NCI-H2171 (cell line): ENCODE results near the gene NUDT7.

Source experiments
- DNase-seq: peaks from one replicate; lab custom pipeline; 2025; lab: John Stamatoyannopoulos, UW

Gene NUDT7

DNA sequence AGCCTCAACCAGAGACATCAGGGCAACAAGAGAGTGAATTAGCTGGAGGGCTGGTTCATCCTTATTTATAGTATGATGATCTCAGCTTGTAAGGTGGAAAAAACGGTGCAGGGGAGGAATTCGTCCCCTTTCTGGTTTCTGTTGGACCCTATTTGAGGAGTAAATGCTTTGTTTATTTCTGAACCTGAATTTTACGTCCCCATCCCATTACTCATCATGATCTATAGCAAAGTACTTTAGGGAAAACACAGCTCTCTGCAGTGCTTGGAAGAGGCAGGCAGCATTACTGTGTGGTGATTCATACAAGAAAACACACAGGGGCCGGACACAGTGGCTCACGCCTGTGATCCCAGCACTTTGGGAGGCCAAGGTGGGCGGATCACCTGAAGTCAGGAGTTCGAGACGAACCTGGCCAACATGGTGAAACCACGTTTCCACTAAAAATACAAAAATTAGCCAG, 58.1 kb downstream of the NUDT7 start:
- no peak for DNase-seq

DNA sequence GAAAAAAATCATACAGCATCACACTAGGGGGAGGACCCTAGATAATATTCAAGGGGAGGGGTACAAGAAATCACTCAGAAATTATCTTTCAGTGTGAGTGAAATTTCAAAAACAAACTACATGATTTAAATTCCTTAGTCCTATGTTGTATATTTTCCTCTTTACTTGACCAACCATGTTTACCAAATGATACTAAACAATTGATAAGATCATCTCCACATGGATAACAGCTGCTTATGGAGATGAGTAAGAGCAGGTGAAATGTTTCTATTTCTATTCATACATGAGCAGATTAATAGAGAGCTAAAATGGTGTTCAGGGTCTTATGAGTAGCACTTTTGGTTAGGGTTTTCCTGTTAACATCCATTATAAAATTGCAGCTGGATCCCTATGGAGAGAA, 58.8 kb downstream of the NUDT7 start:
- no peak for DNase-seq

DNA sequence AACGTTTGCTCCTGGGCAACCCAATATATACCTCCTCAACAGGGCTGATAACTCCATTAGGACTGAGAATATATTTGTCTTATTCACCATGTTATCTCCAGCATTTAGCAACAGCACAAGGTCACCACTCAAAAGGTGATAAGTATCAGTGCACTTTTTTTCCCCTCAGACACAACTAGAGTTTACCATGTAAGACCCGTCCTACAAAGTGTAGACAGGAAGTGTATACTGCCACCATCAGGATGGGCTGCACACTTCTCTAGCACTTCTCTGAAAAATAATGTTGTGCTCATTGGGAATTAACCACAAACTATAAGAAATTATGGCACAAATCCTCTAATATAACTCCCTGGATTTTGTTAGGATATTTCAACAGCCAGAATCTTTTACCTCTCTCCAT, 60.4 kb downstream of the NUDT7 start:
- DNase-seq: no peak

DNA sequence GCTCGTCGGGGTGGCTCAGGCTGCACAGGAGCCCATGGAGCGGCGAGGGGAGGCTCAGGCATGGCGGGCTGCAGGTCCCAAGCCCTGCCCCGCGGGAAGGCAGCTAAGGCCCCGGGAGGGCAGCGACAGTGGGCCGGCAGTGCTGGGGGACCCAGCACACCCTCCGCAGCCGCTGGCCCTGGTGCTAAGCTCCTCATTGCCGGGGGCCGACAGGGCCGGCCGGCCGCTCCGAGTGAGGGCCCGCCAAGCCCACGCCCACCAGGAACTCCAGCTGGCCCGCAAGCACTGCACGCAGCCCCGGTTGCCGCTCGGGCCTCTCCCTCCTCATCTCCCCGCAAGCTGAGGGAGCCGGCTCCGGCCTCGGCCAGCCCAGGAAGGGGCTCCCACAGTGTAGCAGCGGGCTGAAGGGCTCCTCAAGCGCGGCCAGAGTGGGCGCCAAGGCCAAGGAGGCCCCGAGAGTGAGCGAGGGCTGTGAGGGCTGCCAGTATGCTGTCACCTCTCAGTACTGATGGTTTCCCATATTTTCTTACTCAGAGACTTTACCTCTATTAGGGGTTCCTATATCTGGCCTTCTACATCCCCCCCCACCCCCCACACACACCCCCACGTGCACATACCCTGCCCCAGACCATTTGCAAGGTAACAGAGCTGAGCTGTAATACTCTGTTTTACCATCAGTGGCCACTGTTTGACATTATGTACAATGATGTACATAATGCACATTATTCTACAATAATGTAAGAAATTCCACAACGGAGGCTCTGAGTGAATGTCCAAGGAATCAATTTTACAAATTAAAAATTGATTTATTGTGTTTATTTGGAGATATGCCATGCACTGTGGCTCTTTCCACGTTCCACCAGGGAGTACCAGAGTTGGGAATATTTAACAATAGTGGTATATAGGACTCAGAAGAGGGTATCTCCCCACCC, 62.4 kb downstream of the NUDT7 start:
- DNase-seq: no peak

DNA sequence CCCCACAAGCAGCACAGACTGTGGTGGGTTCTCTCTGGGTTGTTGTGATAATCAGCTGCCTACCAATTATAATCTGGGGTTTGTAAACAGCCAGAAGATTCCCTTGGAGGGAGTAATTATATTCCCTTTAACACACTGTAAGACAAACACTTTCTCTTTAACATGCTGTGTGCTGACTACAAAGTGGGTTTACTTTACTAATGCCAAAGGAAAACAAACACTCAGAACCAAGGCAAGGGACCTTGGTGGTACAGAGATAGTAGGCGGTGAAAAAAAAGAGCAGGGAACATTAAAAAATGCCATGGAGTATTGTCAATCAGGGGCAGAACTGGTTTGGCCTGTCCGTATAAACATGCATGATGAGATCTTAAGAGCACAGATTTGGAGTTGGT, 63.1 kb downstream of the NUDT7 start:
- DNase-seq: no peak

DNA sequence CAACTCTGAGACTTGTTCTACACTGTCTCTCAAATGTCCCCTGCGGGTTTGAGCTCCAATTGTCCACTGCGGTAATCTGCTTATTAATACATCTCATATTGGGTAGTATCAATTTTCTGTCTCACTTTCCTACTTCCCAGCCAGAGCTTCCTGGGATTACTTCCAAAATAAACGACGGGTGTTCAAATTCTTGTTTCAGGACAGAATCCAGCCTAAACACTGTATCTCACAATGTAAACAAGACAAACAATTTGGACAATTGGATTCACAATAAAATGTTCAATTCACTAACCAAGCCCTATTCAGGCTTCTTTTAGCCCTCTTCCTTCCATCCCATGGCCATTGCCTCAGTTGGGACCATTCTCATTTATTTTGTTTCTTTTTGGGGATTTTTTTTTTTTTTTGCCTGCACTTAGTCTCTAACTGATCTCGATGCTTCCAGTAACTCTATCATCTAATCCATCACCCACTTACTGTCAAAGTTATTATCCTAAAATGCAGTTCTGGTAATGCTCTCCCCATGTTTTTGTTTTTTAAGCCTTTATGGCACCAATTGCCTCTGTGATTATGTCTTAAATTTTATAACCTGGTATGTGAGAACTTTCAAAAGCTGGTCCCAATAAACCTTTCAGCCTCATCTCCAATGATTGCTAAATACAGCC, 64.0 kb downstream of the NUDT7 start:
- DNase-seq: no peak

DNA sequence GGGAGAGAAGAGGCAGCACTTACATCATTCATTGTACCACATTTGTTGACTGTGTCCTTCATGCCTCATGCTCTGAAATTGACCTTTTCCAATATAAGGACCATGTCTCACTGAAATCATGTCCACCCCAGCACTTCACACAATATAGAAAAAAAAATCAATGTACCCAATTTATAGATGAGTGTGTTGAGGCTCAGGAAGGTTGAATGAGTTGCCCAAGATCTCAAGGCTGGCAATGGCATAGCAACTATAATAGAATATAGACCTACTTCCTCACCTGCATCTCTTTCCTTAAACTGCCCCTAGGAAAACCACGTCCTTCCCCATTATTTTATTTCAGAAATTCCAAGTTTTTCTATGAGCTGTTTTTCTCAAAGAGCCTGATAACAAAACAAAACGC, 65.1 kb downstream of the NUDT7 start:
- DNase-seq: no peak

DNA sequence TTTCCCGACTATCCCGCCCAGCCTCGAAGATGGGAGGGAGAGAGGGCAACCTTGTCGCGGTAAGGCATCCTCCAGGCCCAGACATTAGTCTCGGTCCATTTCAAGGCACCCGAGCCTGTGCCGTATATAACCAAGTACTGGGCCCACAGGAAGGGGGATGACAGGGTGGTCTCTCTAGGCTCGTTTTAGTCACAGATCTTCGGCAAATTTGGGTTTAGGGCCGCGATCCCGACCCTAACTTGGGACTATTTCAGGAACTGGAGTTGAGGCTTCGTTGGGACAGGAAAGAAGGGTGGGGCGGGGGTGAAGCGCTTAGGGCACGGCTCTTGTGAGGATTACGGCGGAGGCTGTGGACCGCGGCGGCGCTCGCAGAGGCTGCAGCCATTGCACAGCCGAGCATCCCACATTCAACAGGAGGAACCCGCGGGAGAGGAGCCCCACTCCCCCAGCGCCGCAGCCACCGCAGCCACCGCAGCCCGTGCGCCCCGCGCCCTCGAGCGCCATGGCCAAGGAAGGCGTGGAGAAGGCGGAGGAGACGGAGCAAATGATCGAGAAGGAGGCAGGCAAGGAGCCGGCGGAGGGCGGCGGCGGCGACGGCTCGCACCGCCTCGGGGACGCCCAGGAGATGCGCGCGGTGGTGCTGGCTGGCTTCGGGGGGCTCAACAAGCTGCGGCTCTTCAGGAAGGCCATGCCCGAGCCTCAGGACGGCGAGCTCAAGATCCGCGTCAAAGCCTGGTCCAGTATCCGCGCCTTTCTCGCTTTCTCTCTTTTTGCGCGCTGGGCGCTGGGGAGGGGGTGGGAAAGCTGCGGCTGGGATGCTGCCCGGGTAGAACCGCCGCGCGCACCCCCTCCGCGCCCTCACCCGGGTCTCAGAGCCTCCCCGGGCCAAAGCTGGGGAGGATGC, 66.1 kb downstream of the NUDT7 start, which contains the start of gene VAT1L:
VAT1L (plus strand) TSS at position 384 of the 904 bp plus-strand sequence; CDS start at position 503, 119 bp downstream.
- no peak for DNase-seq

DNA sequence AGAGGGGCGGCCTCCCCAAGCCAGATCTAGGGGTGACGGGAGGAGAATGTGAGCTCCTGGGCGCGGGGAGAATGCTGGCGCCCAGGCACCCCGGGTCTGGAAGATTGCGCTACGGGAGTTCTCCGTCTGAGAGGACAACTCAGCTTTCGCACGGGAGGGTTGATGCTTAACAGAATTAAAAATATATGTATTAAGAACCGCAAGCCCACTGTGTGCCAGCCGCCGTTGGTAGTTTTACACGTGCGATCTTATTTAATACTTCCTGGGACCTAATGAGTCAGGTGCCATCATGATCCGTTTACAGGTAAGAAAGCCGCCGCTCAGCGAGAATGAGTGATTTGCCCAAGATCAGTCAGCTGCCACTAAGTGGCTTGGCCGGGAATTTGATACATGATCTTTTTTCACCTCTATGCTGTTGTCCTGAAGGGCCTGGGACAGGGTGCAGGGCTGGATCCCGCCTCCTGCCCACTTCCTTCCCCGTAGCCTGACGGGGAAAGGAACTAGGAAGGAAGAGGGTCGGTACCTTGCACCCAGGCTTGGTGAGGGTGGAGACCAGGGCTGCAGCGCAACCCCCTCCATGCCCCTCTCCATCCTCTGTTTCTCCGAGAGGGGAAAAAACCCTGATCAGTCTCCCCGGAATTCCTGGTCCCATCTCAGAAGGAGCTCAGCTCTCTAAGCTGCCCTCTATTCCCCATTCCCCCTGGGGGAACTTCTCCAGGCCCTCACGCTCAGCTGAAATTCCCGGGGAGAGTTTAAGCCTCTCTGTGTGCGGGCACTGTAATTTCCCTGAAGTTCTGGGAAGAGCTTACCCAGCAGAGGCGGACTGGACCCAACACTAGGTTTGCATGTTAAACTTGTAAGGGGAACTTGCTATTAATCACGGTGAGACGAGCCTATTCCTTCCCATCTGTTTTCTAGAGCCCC, 67.0 kb downstream of the NUDT7 start:
- DNase-seq: no peak

DNA sequence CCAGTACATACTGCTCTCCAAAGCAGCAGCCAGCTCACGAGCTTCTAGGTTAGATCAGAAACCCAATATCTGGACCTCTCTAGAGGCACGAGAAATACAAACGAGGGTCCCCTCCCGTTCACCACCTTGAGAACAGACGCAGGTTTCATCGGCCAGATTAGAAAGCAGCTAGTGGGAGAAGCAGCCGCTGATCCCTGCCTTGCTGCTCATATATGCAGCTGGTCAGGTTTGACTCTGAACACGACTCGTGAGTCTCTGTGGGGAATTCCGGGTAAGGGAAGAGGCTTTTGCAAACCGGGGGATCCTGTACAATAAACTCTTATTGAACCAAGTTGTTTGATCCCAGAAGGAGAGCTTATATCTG, 67.7 kb downstream of the NUDT7 start:
- DNase-seq: no peak

DNA sequence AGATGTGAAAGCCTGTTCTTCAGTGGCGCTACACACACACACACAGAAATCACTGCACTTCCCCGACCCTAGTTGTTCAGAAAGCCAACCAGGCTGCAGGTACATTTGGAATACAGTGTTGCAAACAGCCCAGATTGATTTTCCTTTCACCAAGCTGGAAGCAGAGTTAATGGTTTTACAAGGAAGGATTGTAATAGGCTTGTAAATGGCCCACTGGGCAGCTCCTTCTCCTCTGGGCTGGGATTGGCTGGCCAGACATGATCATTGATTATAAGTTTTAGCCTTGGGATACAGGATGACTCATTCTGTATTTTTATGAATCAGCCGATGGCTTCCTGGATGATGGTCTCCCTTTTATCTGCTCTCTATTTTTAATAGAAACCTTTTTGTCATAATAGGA, 68.6 kb downstream of the NUDT7 start:
- no peak for DNase-seq
